OCI-LY3 (cell line): ENCODE data around the gene API5.

Source experiments
- EZH2phosphoT487 ChIP-seq: fragments of 200-600 bp; shearing (Covaris generic); IDR thresholded peaks from 2 replicates; pipeline ENCODE4 v1.6.1; 2018; ENCODE audit warnings: antibody characterized with exemption, mixed run types, low read depth
- TF ChIP-seq, protein P1 (sequence below): fragments of 200-600, 300-600 bp; sonication (generic); IDR thresholded peaks from 2 replicates; pipeline ENCODE4 v1.5.1; 2014; ENCODE audit warnings: antibody characterized with exemption, low read length, low read depth

DNA sequence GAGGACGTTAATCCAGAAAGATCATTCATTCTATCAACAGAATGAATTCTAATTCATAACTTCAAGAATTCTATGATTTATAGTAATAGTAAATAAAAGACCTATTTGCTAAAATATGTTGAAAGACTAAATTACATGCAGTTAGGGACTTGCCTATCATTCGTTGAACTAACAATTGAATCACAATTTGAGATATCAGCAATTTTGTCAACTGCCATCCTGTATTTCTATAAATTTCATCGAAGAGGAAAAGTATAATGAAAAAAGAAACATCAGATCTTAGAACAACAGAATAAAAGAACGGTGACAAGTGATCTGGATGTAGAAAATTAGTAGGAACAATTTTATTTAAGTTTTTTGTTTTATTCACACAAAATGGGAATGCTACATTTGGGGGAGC is 42.5 kb downstream of the API5 start:
- TF ChIP-seq, protein P1, sequence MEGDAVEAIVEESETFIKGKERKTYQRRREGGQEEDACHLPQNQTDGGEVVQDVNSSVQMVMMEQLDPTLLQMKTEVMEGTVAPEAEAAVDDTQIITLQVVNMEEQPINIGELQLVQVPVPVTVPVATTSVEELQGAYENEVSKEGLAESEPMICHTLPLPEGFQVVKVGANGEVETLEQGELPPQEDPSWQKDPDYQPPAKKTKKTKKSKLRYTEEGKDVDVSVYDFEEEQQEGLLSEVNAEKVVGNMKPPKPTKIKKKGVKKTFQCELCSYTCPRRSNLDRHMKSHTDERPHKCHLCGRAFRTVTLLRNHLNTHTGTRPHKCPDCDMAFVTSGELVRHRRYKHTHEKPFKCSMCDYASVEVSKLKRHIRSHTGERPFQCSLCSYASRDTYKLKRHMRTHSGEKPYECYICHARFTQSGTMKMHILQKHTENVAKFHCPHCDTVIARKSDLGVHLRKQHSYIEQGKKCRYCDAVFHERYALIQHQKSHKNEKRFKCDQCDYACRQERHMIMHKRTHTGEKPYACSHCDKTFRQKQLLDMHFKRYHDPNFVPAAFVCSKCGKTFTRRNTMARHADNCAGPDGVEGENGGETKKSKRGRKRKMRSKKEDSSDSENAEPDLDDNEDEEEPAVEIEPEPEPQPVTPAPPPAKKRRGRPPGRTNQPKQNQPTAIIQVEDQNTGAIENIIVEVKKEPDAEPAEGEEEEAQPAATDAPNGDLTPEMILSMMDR, result no peak
- TF ChIP-seq EZH2phosphoT487, result no peak
